Panc1 (cell line): ENCODE data around the gene TWIST2. TPM values are rescaled to one million over a fixed set of nuclear protein-coding genes. Genes with fewer than 3 reads are reported as not detected.

Source experiments
- ATAC-seq: fragments of 200-7000 bp; cut with Tn5 transposase; 2 replicates; pipeline ENCODE4 v1.9.1; 2020; ENCODE audit warnings: mild to moderate bottlenecking, moderate library complexity
- BruUV-seq: library from RNA; stranded (reverse); fragments of 400-500 nt; replicated peaks from 2 replicates; lab custom pipeline; 2021; lab: Mats Ljungman, UMichigan
- CTCF ChIA-PET: fragments of 300-600 bp; sonication (Branson Sonifier 250); formaldehyde crosslinking; loops from one replicate; lab custom pipeline; 2022; ENCODE audit warnings: antibody characterized with exemption; lab: Charles Lee
- POLR2A ChIA-PET: fragments of 300-600 bp; sonication (Branson Sonifier 250); formaldehyde crosslinking; loops from one replicate; lab custom pipeline; 2022; ENCODE audit warnings: antibody characterized with exemption; lab: Charles Lee
- DNase-seq: peaks from one replicate; pipeline ENCODE4 v3.0.0-alpha.2; 2010; ENCODE audit warnings: low read depth, low spot score
- H3K27ac ChIP-seq: 2 replicates; pipeline ENCODE4 v1.5.1; 2011; ENCODE audit warnings: mild to moderate bottlenecking, low read length, inconsistent platforms
- H3K27me3 ChIP-seq: fragments of 200-500 bp; sonication (Bioruptor generic); 2 replicates; pipeline ENCODE4 v1.6.0; 2014; ENCODE audit warnings: low read length, inconsistent platforms; ENCODE audit not compliant: control insufficient read depth, insufficient read depth
- H3K36me3 ChIP-seq: fragments of 200-500 bp; sonication (Bioruptor generic); 2 replicates; pipeline ENCODE4 v1.5.1; 2014; ENCODE audit warnings: inconsistent platforms, mild to moderate bottlenecking, low read length, moderate library complexity; ENCODE audit not compliant: control insufficient read depth, insufficient read depth
- H3K4me1 ChIP-seq: 2 replicates; pipeline ENCODE4 v1.5.1; 2011; ENCODE audit warnings: inconsistent platforms, mild to moderate bottlenecking, low read length, moderate library complexity; ENCODE audit not compliant: control insufficient read depth, insufficient read depth
- H3K4me3 ChIP-seq, 2 experiments: 2 replicates each; pipeline ENCODE4 v1.5.1; 2011 to 2012; ENCODE audit warnings: low read depth in 2 of 2, low read length in 2 of 2, mild to moderate bottlenecking in 2 of 2, inconsistent platforms in 1 of 2, moderate library complexity in 1 of 2
- H3K9me3 ChIP-seq: fragments of 200-500 bp; sonication (Bioruptor generic); 2 replicates; pipeline ENCODE4 v1.5.1; 2014; ENCODE audit warnings: low read depth, mild to moderate bottlenecking, inconsistent platforms, low read length, moderate library complexity; ENCODE audit not compliant: control insufficient read depth, insufficient read depth
- POLR2AphosphoS5 ChIP-seq: IDR thresholded peaks from 2 replicates; pipeline ENCODE4 v1.6.1; 2012; ENCODE audit warnings: mild to moderate bottlenecking, low read depth, low read length, moderate library complexity
- SIN3A ChIP-seq: IDR thresholded peaks from 2 replicates; pipeline ENCODE4 v1.6.1; 2012; ENCODE audit warnings: low read depth, mild to moderate bottlenecking, low read length, moderate library complexity, borderline replicate concordance; ENCODE audit not compliant: insufficient read depth
- TCF7L2 ChIP-seq: IDR thresholded peaks from 2 replicates; pipeline ENCODE4 v1.6.1; 2011; ENCODE audit warnings: mild to moderate bottlenecking, low read depth, low read length, inconsistent platforms
- in situ Hi-C: cut with HindIII; loops from 2 replicates; pipeline ENCODE4 v1.10.0; 2016; ENCODE audit warnings: low sequenced_read_pairs, low pct_unique_long_range_greater_than_20kb
- intact Hi-C: fragments of 100-400 bp; cut with micrococcal nuclease; formaldehyde crosslinking; loops from one replicate; pipeline ENCODE4 v1.10.0; 2022; ENCODE audit not compliant: unreplicated experiment
- total RNA-seq: library from RNA; stranded (reverse); gene quantifications from one replicate; pipeline ENCODE4 v1.2.1, GENCODE V29; 2021; ENCODE audit not compliant: unreplicated experiment
- TF ChIP-seq, protein P1 (sequence below), 2 experiments: IDR thresholded peaks; 2 replicates each; pipeline ENCODE4 v1.6.1; 2011 to 2012; ENCODE audit warnings: low read depth in 2 of 2, control low read depth in 1 of 2, low read length in 1 of 2, mild to moderate bottlenecking in 1 of 2, moderate library complexity in 1 of 2; ENCODE audit not compliant: insufficient read depth in 1 of 2
- TF ChIP-seq, protein P2 (sequence below): fragments of 450-650 bp; IDR thresholded peaks from 2 replicates; pipeline ENCODE4 v1.5.1; 2017; ENCODE audit warnings: mild to moderate bottlenecking

Gene TWIST2
- total RNA-seq, 1 experiment from 2014 or later, result 4.2 TPM

DNA sequence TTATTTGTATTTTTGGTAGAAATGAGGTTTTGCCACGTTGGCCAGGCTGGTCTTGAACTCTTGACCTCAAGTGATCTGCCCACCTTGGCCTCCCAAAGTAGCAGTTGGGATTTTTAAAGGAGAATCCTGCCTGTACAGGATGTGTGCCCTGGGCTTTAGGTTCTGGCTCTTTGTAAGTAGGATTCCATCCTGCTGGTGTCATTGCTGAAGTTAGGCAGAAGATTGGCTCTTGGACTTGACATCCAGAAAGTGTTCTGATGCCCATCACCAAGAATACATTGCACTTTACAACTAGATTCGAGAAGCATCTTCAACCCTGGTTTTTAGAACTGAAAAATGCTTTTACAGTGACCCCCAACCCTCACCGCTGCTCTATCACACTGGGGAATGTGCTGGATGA lies 4.4 kb upstream of the TWIST2 start:
- in situ Hi-C loops (no loop called here), intact Hi-C loops (no loop called here)
- H3K9me3 ChIP-seq, result peaks cover 2% of the 10 kb centered on the region; the same call in 1 of the 2 replicates
- H3K4me1 ChIP-seq, result no peaks in the 10 kb centered on the region
- ATAC-seq (no peak), DNase-seq (no peak)
- ChIA-PET CTCF (no interaction called here), POLR2A (no interaction called here)
- no peak overlapping the region for H3K4me3 ChIP-seq
- H3K27ac ChIP-seq, result no peak overlapping the region
- no peak for TF ChIP-seq SIN3A
- TF ChIP-seq, protein P1, sequence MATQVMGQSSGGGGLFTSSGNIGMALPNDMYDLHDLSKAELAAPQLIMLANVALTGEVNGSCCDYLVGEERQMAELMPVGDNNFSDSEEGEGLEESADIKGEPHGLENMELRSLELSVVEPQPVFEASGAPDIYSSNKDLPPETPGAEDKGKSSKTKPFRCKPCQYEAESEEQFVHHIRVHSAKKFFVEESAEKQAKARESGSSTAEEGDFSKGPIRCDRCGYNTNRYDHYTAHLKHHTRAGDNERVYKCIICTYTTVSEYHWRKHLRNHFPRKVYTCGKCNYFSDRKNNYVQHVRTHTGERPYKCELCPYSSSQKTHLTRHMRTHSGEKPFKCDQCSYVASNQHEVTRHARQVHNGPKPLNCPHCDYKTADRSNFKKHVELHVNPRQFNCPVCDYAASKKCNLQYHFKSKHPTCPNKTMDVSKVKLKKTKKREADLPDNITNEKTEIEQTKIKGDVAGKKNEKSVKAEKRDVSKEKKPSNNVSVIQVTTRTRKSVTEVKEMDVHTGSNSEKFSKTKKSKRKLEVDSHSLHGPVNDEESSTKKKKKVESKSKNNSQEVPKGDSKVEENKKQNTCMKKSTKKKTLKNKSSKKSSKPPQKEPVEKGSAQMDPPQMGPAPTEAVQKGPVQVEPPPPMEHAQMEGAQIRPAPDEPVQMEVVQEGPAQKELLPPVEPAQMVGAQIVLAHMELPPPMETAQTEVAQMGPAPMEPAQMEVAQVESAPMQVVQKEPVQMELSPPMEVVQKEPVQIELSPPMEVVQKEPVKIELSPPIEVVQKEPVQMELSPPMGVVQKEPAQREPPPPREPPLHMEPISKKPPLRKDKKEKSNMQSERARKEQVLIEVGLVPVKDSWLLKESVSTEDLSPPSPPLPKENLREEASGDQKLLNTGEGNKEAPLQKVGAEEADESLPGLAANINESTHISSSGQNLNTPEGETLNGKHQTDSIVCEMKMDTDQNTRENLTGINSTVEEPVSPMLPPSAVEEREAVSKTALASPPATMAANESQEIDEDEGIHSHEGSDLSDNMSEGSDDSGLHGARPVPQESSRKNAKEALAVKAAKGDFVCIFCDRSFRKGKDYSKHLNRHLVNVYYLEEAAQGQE (IDR thresholded peaks at IDR 0.05; ENCODE audit: insufficient read depth in 1 of 2, low read depth in 2 of 2, low read length in 1 of 2), result no peak
- TF ChIP-seq POLR2AphosphoS5, result no peak
- no peak for TF ChIP-seq TCF7L2
- no TSS peak for BruUV-seq
- no peaks in the 10 kb centered on the region for H3K36me3 ChIP-seq
- no peaks in the 10 kb centered on the region for H3K27me3 ChIP-seq

DNA sequence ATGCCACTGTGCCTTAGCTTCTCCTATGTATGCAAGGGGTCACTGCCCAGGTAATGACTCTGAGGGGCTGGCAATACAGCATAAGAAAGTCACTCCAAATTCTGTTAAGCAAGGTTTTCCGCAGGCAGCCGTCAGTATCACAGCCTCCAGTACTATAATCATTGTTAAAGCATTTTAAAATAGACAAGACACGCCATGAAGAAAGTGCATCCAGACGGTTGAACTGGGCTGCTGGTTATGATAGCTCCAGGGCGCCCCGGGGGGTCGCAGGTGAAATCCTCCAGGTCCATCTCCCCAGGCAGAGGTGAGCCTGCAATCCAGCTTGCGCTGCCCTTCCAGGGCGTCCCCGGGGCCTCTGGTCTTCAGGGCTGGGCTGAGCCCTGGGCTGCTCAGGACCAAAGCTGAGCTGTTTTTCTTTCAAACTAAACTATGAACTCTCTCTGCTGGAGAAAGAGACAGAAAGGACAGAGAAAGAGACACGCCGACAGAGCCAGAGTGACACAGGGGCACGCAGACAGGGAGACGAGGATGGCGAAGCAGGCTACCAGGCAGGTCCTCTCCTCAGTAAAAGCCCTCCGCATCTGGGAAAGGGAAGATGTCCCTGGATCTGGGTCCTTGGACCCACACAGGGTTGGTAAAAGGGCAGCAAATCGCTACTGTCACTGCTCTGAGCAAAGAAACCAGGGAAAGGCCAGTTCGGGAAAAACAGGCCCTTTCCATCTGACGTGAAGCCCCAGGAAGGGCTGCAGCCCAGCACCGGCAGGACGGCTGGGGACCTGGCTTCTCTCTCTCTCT lies 2.1 kb upstream of the TWIST2 start:
- no peaks in the 10 kb centered on the region for H3K4me1 ChIP-seq
- in situ Hi-C loops, result no loop called here
- no TSS peak for BruUV-seq
- CTCF ChIA-PET, result no interaction called here
- no peak for ATAC-seq
- DNase-seq, result no peak
- no peak overlapping the region for H3K4me3 ChIP-seq
- no peaks in the 10 kb centered on the region for H3K9me3 ChIP-seq
- POLR2A ChIA-PET, result no interaction called here
- no peaks in the 10 kb centered on the region for H3K27me3 ChIP-seq
- no peak overlapping the region for H3K27ac ChIP-seq
- TF ChIP-seq SIN3A (no peak), TCF7L2 (no peak), POLR2AphosphoS5 (no peak)
- TF ChIP-seq, protein P1 (IDR thresholded peaks at IDR 0.05; ENCODE audit: insufficient read depth in 1 of 2, low read depth in 2 of 2, low read length in 1 of 2), result no peak
- TF ChIP-seq, protein P2, sequence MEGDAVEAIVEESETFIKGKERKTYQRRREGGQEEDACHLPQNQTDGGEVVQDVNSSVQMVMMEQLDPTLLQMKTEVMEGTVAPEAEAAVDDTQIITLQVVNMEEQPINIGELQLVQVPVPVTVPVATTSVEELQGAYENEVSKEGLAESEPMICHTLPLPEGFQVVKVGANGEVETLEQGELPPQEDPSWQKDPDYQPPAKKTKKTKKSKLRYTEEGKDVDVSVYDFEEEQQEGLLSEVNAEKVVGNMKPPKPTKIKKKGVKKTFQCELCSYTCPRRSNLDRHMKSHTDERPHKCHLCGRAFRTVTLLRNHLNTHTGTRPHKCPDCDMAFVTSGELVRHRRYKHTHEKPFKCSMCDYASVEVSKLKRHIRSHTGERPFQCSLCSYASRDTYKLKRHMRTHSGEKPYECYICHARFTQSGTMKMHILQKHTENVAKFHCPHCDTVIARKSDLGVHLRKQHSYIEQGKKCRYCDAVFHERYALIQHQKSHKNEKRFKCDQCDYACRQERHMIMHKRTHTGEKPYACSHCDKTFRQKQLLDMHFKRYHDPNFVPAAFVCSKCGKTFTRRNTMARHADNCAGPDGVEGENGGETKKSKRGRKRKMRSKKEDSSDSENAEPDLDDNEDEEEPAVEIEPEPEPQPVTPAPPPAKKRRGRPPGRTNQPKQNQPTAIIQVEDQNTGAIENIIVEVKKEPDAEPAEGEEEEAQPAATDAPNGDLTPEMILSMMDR, result no peak
- H3K36me3 ChIP-seq, result no peaks in the 10 kb centered on the region
- intact Hi-C loops, result no loop called here
